Naive thymus-derived CD4-positive, alpha-beta T cell (primary cell): ENCODE data around the gene TFDP1. TPM values are rescaled to one million over a fixed set of nuclear protein-coding genes. Genes with fewer than 3 reads are reported as not detected.
A peak's percentile ranks its signal among the peaks of the same experiment; 100 is the strongest.

ENCODE experiments used
- ATAC-seq: fragments of 150-1000 bp; cut with Tn5 transposase; 2 replicates; pipeline ENCODE4 v1.10.0; 2021; ENCODE audit warnings: mild to moderate bottlenecking, moderate library complexity
- CTCF ChIA-PET: fragments of 350-600 bp; sonication (Branson Sonifier 250); formaldehyde crosslinking; loops from one replicate; lab custom pipeline; 2021; ENCODE audit warnings: antibody characterized with exemption; lab: Charles Lee
- POLR2A ChIA-PET: fragments of 350-600 bp; sonication (Branson Sonifier 250); formaldehyde crosslinking; loops from one replicate; lab custom pipeline; 2021; ENCODE audit warnings: antibody characterized with exemption, inconsistent platforms; lab: Charles Lee
- DNase-seq, 9 donors: peaks; one replicate each; pipeline versions ENCODE4 v3.0.0 to v3.0.0-alpha.2; 2020 to 2022; ENCODE audit warnings: mixed read lengths in 1 of 9
- H3K27ac ChIP-seq: one replicate; pipeline ENCODE4 v1.7.0; 2013; ENCODE audit warnings: mild to moderate bottlenecking, low read depth, low read length, moderate library complexity
- H3K27me3 ChIP-seq, 2 donors: one replicate each; pipeline ENCODE4 v1.7.0; 2013; ENCODE audit warnings: low read length in 2 of 2, mild to moderate bottlenecking in 2 of 2, moderate library complexity in 2 of 2; ENCODE audit not compliant: control insufficient read depth in 2 of 2, insufficient read depth in 2 of 2
- H3K36me3 ChIP-seq, 3 experiments: 1 replicate in 2 of 3; 2 replicates in 1 of 3; pipeline ENCODE4 v1.7.0; 2013; ENCODE audit warnings: low read length in 3 of 3, mild to moderate bottlenecking in 3 of 3, moderate library complexity in 1 of 3; ENCODE audit not compliant: insufficient read depth in 3 of 3, control insufficient read depth in 2 of 3
- H3K4me1 ChIP-seq, 2 donors: one replicate each; pipeline ENCODE4 v1.7.0; 2013; ENCODE audit warnings: low read length in 2 of 2, mild to moderate bottlenecking in 2 of 2, moderate library complexity in 1 of 2; ENCODE audit not compliant: control insufficient read depth in 2 of 2, insufficient read depth in 2 of 2
- H3K4me3 ChIP-seq: 2 replicates; pipeline ENCODE4 v1.7.0; 2013; ENCODE audit warnings: mild to moderate bottlenecking, low read length
- H3K9me3 ChIP-seq, 3 experiments: 1 replicate in 2 of 3; 2 replicates in 1 of 3; pipeline ENCODE4 v1.7.0; 2013; ENCODE audit warnings: low read length in 3 of 3; ENCODE audit not compliant: control insufficient read depth in 2 of 3
- H3K27ac Mint-ChIP-seq, 9 donors: one replicate each; pipeline ENCODE4 v1.8.0; 2020 to 2022; ENCODE audit warnings: mixed read lengths in 9 of 9, mild to moderate bottlenecking in 8 of 9, moderate library complexity in 5 of 9, inconsistent platforms in 2 of 9
- H3K27me3 Mint-ChIP-seq, 5 donors: one replicate each; pipeline ENCODE4 v1.8.0; 2021 to 2022; ENCODE audit warnings: mixed read lengths in 5 of 5, mild to moderate bottlenecking in 1 of 5
- H3K36me3 Mint-ChIP-seq, 5 donors: one replicate each; pipeline ENCODE4 v1.8.0; 2020 to 2022; ENCODE audit warnings: mixed read lengths in 5 of 5, mild to moderate bottlenecking in 3 of 5, inconsistent platforms in 1 of 5
- H3K4me1 Mint-ChIP-seq, 7 donors: one replicate each; pipeline ENCODE4 v1.8.0; 2020 to 2022; ENCODE audit warnings: mixed read lengths in 7 of 7, mild to moderate bottlenecking in 3 of 7, inconsistent platforms in 1 of 7
- H3K4me3 Mint-ChIP-seq, 10 donors: one replicate each; pipeline ENCODE4 v1.8.0; 2020 to 2022; ENCODE audit warnings: mild to moderate bottlenecking in 10 of 10, mixed read lengths in 10 of 10, moderate library complexity in 6 of 10, inconsistent platforms in 2 of 10
- H3K9me3 Mint-ChIP-seq, 11 donors: one replicate each; pipeline ENCODE4 v1.8.0; 2020 to 2022; ENCODE audit warnings: mixed read lengths in 11 of 11, mild to moderate bottlenecking in 4 of 11, inconsistent platforms in 1 of 11, moderate library complexity in 1 of 11
- intact Hi-C, 2 donors: fragments of 100-400 bp; cut with micrococcal nuclease; formaldehyde crosslinking; loops; one replicate each; pipeline ENCODE4 v1.15.1; 2023
- polyA plus RNA-seq, 2 donors: library from polyadenylated mRNA; unstranded; fragments of 300-500 nt; fragmentation: Illumina TruSeq; gene quantifications; one replicate each; pipeline ENCODE4 v1.2.3, GENCODE V29; 2021
- total RNA-seq, 6 experiments: library from RNA in 5 of 6; stranded (reverse) in 5 of 6; gene quantifications; 1 replicate in 5 of 6; 2 replicates in 1 of 6; pipeline ENCODE4 v1.2.3 and lab custom pipeline; 2021 to 2026

The TFDP1 gene
- total and polyA plus RNA-seq, 7 experiments from 2014 or later, result 21.4 to 127 (median 43.1) TPM

GRCh38 chr13:113581871-113582270, 2.7 kb upstream of the TFDP1 start:
- no peak overlapping the region for H3K27ac Mint-ChIP-seq
- ATAC-seq (no peak), DNase-seq (no peak)
- H3K4me3 Mint-ChIP-seq, result peak overlapping the region in 3 of 10 donors; percentile 1 to 41 (median 2)
- H3K9me3 Mint-ChIP-seq, result peaks cover 3 to 19% (median 6%) of the 10 kb centered on the region in 11 donors
- H3K27me3 Mint-ChIP-seq, result peaks cover 0 to 15% (median 0%) of the 10 kb centered on the region in 5 donors
- no peak overlapping the region for H3K4me3 ChIP-seq
- H3K4me1 ChIP-seq, result peaks cover 10 to 14% of the 10 kb centered on the region in 2 donors
- no peaks in the 10 kb centered on the region for H3K27me3 ChIP-seq
- H3K36me3 ChIP-seq, result no peaks in the 10 kb centered on the region
- peaks cover 8 to 20% (median 15%) of the 10 kb centered on the region in 7 donors for H3K4me1 Mint-ChIP-seq
- H3K36me3 Mint-ChIP-seq, result peaks cover 0 to 11% (median 3%) of the 10 kb centered on the region in 5 donors
- no peak overlapping the region for H3K27ac ChIP-seq
- CTCF ChIA-PET, result no interaction called here
- peaks cover 0 to 2% (median 0%) of the 10 kb centered on the region in 3 experiments for H3K9me3 ChIP-seq
- intact Hi-C loops, result loop anchor here in 1 of 2 donors (10.0 kb wide), 1 partner anchor 287 kb away; the partner anchor contains the start of gene LAMP1
- POLR2A ChIA-PET, result no interaction called here

GRCh38 chr13:113582841-113583631, 1.5 kb upstream of the TFDP1 start:
- no peaks in the 10 kb centered on the region for H3K36me3 ChIP-seq
- intact Hi-C loops, result loop anchor here in 1 of 2 donors (10.0 kb wide), 1 partner anchor 288 kb away; the partner anchor contains the start of gene LAMP1
- H3K27me3 Mint-ChIP-seq, result peaks cover 0 to 6% (median 0%) of the 10 kb centered on the region in 5 donors
- H3K9me3 Mint-ChIP-seq, result peaks cover 0 to 8% (median 2%) of the 10 kb centered on the region in 11 donors
- H3K4me1 Mint-ChIP-seq, result peaks cover 10 to 27% (median 24%) of the 10 kb centered on the region in 7 donors
- H3K4me3 ChIP-seq, result no peak overlapping the region
- ChIA-PET CTCF (no interaction called here), POLR2A (no interaction called here)
- no peaks in the 10 kb centered on the region for H3K27me3 ChIP-seq
- ATAC-seq, result no peak
- peak overlapping the region; percentile 51 to 85 (median 74) for H3K4me3 Mint-ChIP-seq
- H3K36me3 Mint-ChIP-seq, result peaks cover 0 to 13% (median 4%) of the 10 kb centered on the region in 5 donors
- DNase-seq, result peak in 1 of 9 donors; percentile 23
- peak overlapping the region in 2 of 9 donors; percentile 22 to 65 for H3K27ac Mint-ChIP-seq
- H3K9me3 ChIP-seq, result no peaks in the 10 kb centered on the region
- no peak overlapping the region for H3K27ac ChIP-seq
- H3K4me1 ChIP-seq, result peaks cover 17 to 18% of the 10 kb centered on the region in 2 donors

GRCh38 chr13:113584870-113585671, 518 bp downstream of the TFDP1 start:
- ATAC-seq (peak; percentile 33), DNase-seq (peak in 6 of 9 donors; percentile 4 to 65 (median 14))
- POLR2A ChIA-PET, result interaction anchor here (1.3 kb wide), 1 partner anchor 50 kb away, joined by 4 read pairs; no protein-coding TSS in a partner anchor
- peak overlapping the region in 7 of 9 donors; percentile 20 to 91 (median 81) for H3K27ac Mint-ChIP-seq
- Histone ChIP-seq H3K27me3 (no peaks in the 10 kb centered on the region), H3K4me1 (peaks cover 18 to 21% of the 10 kb centered on the region in 2 donors), H3K27ac (peak overlapping the region; percentile 16), H3K36me3 (peaks cover 0 to 4% (median 0%) of the 10 kb centered on the region in 3 experiments), H3K4me3 (peak overlapping the region; percentile 48), H3K9me3 (no peaks in the 10 kb centered on the region)
- intact Hi-C loops, result loop anchor here in 1 of 2 donors (2.0 to 10.0 kb wide), 2 partner anchors 94 to 290 kb away; partner anchors contain the start of genes DCUN1D2 and LAMP1
- peaks cover 0 to 2% (median 0%) of the 10 kb centered on the region in 5 donors for H3K27me3 Mint-ChIP-seq
- H3K4me3 Mint-ChIP-seq, result peak overlapping the region; percentile 84 to 93 (median 91)
- H3K4me1 Mint-ChIP-seq, result peaks cover 21 to 46% (median 34%) of the 10 kb centered on the region in 7 donors
- CTCF ChIA-PET, result interaction anchor here (0.7 kb wide), 1 partner anchor 197 kb away, joined by 6 read pairs; no protein-coding TSS in a partner anchor
- peaks cover 0 to 18% (median 13%) of the 10 kb centered on the region in 5 donors for H3K36me3 Mint-ChIP-seq
- H3K9me3 Mint-ChIP-seq, result peaks cover 0 to under 1% (median 0%) of the 10 kb centered on the region in 11 donors

GRCh38 chr13:113585896-113586295, 1.3 kb downstream of the TFDP1 start:
- H3K36me3 Mint-ChIP-seq, result peaks cover 0 to 20% (median 13%) of the 10 kb centered on the region in 5 donors
- H3K27me3 Mint-ChIP-seq, result peaks cover 0 to 2% (median 0%) of the 10 kb centered on the region in 5 donors
- POLR2A ChIA-PET, result interaction anchor here (1.3 kb wide), 1 partner anchor 49 kb away, joined by 4 read pairs; no protein-coding TSS in a partner anchor
- H3K9me3 Mint-ChIP-seq, result no peaks in the 10 kb centered on the region
- DNase-seq (peak in 1 of 9 donors; percentile 18), ATAC-seq (no peak)
- Histone ChIP-seq H3K27me3 (no peaks in the 10 kb centered on the region), H3K4me1 (peaks cover 18 to 21% of the 10 kb centered on the region in 2 donors), H3K36me3 (peaks cover 0 to 4% (median 0%) of the 10 kb centered on the region in 3 experiments), H3K4me3 (peak overlapping the region; percentile 28), H3K9me3 (no peaks in the 10 kb centered on the region), H3K27ac (no peak overlapping the region)
- CTCF ChIA-PET, result no interaction called here
- peaks cover 25 to 49% (median 34%) of the 10 kb centered on the region in 7 donors for H3K4me1 Mint-ChIP-seq
- intact Hi-C loops, result loop anchor here in 1 of 2 donors (2.0 to 10.0 kb wide), 2 partner anchors 95 to 291 kb away; partner anchors contain the start of genes DCUN1D2 and LAMP1
- peak overlapping the region; percentile 20 to 91 (median 81) for H3K27ac Mint-ChIP-seq
- H3K4me3 Mint-ChIP-seq, result peak overlapping the region; percentile 84 to 93 (median 91)

- H3K4me3 ChIP-seq, result no peak overlapping the region
- H3K36me3 Mint-ChIP-seq, result peaks cover 0 to 25% (median 14%) of the 10 kb centered on the region in 5 donors
- H3K27ac Mint-ChIP-seq, result peak overlapping the region in 4 of 9 donors; percentile 28 to 91 (median 54)
- H3K9me3 ChIP-seq, result no peaks in the 10 kb centered on the region
- H3K27ac ChIP-seq, result no peak overlapping the region
- H3K9me3 Mint-ChIP-seq, result no peaks in the 10 kb centered on the region
- peaks cover 0 to 7% (median 0%) of the 10 kb centered on the region in 3 experiments for H3K36me3 ChIP-seq
- no peak for ATAC-seq
- intact Hi-C loops, result loop anchor here in 1 of 2 donors (10.0 kb wide), 1 partner anchor 292 kb away; the partner anchor contains the start of gene LAMP1
- CTCF ChIA-PET, result no interaction called here
- peaks cover 0 to 2% (median 0%) of the 10 kb centered on the region in 5 donors for H3K27me3 Mint-ChIP-seq
- peak in 2 of 9 donors; percentile 8 to 14 for DNase-seq
- peak overlapping the region; percentile 33 to 93 (median 90) for H3K4me3 Mint-ChIP-seq
- H3K4me1 ChIP-seq, result peaks cover 18 to 21% of the 10 kb centered on the region in 2 donors
- H3K27me3 ChIP-seq, result no peaks in the 10 kb centered on the region
- POLR2A ChIA-PET, result interaction anchor here (0.5 to 1.3 kb wide), 3 partner anchors 48 to 626 kb away, joined by 3 to 4 read pairs (median 3); no protein-coding TSS in a partner anchor
- peaks cover 25 to 55% (median 39%) of the 10 kb centered on the region in 7 donors for H3K4me1 Mint-ChIP-seq
Observed at GRCh38 chr13:113586661-113587479, 2.3 kb downstream of the TFDP1 start.
